ENCODE measurements around the gene MED12L.

Gene MED12L

GRCh38 chr3:151321526-151321925 is 236.1 kb downstream of the MED12L start:
- DNase-seq (ENCODE audit: extremely low read depth, low read depth) = no peak
- no peak for TF ChIP-seq CTCF (IDR thresholded peaks at IDR 0.05; ENCODE audit: low read depth, low read length)

GRCh38 chr3:151322511-151322910 is 237.0 kb downstream of the MED12L start:
- no peak for DNase-seq (ENCODE audit: extremely low read depth, low read depth)
- TF ChIP-seq CTCF (IDR thresholded peaks at IDR 0.05; ENCODE audit: low read depth, low read length) = no peak

- DNase-seq (ENCODE audit: extremely low read depth, low read depth) = no peak
- peak; percentile 49 for TF ChIP-seq CTCF (IDR thresholded peaks at IDR 0.05; ENCODE audit: low read depth, low read length)
Observed at GRCh38 chr3:151327571-151328198, 242.2 kb downstream of the MED12L start.

- TF ChIP-seq CTCF (IDR thresholded peaks at IDR 0.05; ENCODE audit: low read depth, low read length) = no peak; the same call in 1 of the 2 replicates
- no peak for DNase-seq (ENCODE audit: extremely low read depth, low read depth)
Observed at GRCh38 chr3:151328298-151328995, 243.0 kb downstream of the MED12L start.

GRCh38 chr3:151329363-151329762 is 243.9 kb downstream of the MED12L start, which contains the start of gene P2RY13:
TSS of gene P2RY13 (minus strand) at chr3:151329549. CDS start at chr3:151329528, 21 bp downstream.
- DNase-seq (ENCODE audit: extremely low read depth, low read depth) = no peak
- TF ChIP-seq CTCF (IDR thresholded peaks at IDR 0.05; ENCODE audit: low read depth, low read length) = no peak

GRCh38 chr3:151330379-151330778 is 244.9 kb downstream of the MED12L start:
- TF ChIP-seq CTCF (IDR thresholded peaks at IDR 0.05; ENCODE audit: low read depth, low read length) = no peak
- no peak for DNase-seq (ENCODE audit: extremely low read depth, low read depth)

GRCh38 chr3:151330899-151331298 is 245.4 kb downstream of the MED12L start:
- no peak for DNase-seq (ENCODE audit: extremely low read depth, low read depth)
- no peak for TF ChIP-seq CTCF (IDR thresholded peaks at IDR 0.05; ENCODE audit: low read depth, low read length)

All from AG09319 (cell line).